WTC11 (cell line): ENCODE results near the gene GJB5. TPM values are rescaled to one million over a fixed set of nuclear protein-coding genes. Genes with fewer than 3 reads are reported as not detected.
"Not testable (repeated sequence)": the region's sequence is repeated elsewhere in the genome, so short reads cannot be mapped to it uniquely, and the experiment has no call there.

Experiments used
- ATAC-seq: fragments of 200-7000 bp; cut with Tn5 transposase; 2 replicates; pipeline ENCODE4 v1.10.0; 2021; ENCODE audit warnings: mild to moderate bottlenecking, moderate library complexity
- CTCF ChIA-PET: fragments of 300-600 bp; sonication (Branson Sonifier 250); formaldehyde crosslinking; loops from one replicate; lab custom pipeline; 2021; ENCODE audit warnings: antibody characterized with exemption; lab: Charles Lee
- POLR2A ChIA-PET: fragments of 350-600 bp; sonication (Branson Sonifier 250); formaldehyde crosslinking; loops from one replicate; lab custom pipeline; 2021; ENCODE audit warnings: antibody characterized with exemption; lab: Charles Lee
- DNase-seq: peaks from one replicate; pipeline ENCODE4 v3.0.0; 2021; ENCODE audit warnings: low spot score
- H3K27ac Mint-ChIP-seq: 2 replicates; pipeline ENCODE4 v1.8.0; 2021; ENCODE audit warnings: mixed read lengths
- H3K27me3 Mint-ChIP-seq: 2 replicates; pipeline ENCODE4 v1.8.0; 2021; ENCODE audit warnings: low read depth, mild to moderate bottlenecking, moderate library complexity, mixed read lengths
- H3K36me3 Mint-ChIP-seq: 2 replicates; pipeline ENCODE4 v1.8.0; 2021; ENCODE audit warnings: mixed read lengths
- H3K4me1 Mint-ChIP-seq: 2 replicates; pipeline ENCODE4 v1.8.0; 2022; ENCODE audit warnings: mixed read lengths
- H3K4me3 Mint-ChIP-seq: 2 replicates; pipeline ENCODE4 v1.8.0; 2021; ENCODE audit warnings: mild to moderate bottlenecking, moderate library complexity, mixed read lengths
- H3K9me3 Mint-ChIP-seq: 2 replicates; pipeline ENCODE4 v1.8.0; 2021; ENCODE audit warnings: mixed read lengths
- EMX1 ChIP-seq: fragments of 250-450 bp; sonication (Bioruptor Pico); IDR thresholded peaks from 2 replicates; pipeline ENCODE4 v1.8.0; 2021; ENCODE audit warnings: mild to moderate bottlenecking
- FOXJ3 ChIP-seq: sonication (generic); formaldehyde crosslinking; IDR thresholded peaks from 2 replicates; pipeline ENCODE4 v1.9.0; 2021; ENCODE audit warnings: missing genetic modification reagents, mild to moderate bottlenecking, borderline replicate concordance
- GRHL2 ChIP-seq: fragments of 250-450 bp; sonication (Bioruptor Pico); IDR thresholded peaks from 2 replicates; pipeline ENCODE4 v1.8.0; 2022; ENCODE audit warnings: mild to moderate bottlenecking, moderate library complexity; ENCODE audit not compliant: insufficient replicate concordance, severe bottlenecking
- IRF2 ChIP-seq: sonication (generic); formaldehyde crosslinking; IDR thresholded peaks from 2 replicates; pipeline ENCODE4 v1.8.0; 2022; ENCODE audit warnings: low read depth, missing genetic modification reagents, borderline replicate concordance
- NR1H2 ChIP-seq: sonication (generic); formaldehyde crosslinking; IDR thresholded peaks from 2 replicates; pipeline ENCODE4 v1.9.0; 2021; ENCODE audit warnings: mild to moderate bottlenecking, moderate library complexity, missing genetic modification reagents
- NR3C1 ChIP-seq: sonication (generic); formaldehyde crosslinking; conservative IDR thresholded peaks from 2 replicates; pipeline ENCODE4 v1.8.1; 2023; ENCODE audit warnings: low read depth, mild to moderate bottlenecking, missing genetic modification reagents
- TCF7 ChIP-seq: sonication (generic); formaldehyde crosslinking; IDR thresholded peaks from 2 replicates; pipeline ENCODE4 v1.8.0; 2022; ENCODE audit warnings: mild to moderate bottlenecking, low read depth, missing genetic modification reagents, moderate library complexity
- total RNA-seq: library from RNA; stranded (reverse); gene quantifications from 3 replicates; pipeline ENCODE4 v1.2.3, GENCODE V29; 2021
- TF ChIP-seq, protein P1 (sequence below): fragments of 250-450 bp; sonication (Bioruptor Pico); IDR thresholded peaks from 2 replicates; pipeline ENCODE4 v1.9.0; 2021; ENCODE audit warnings: mild to moderate bottlenecking
- TF ChIP-seq, protein P2 (sequence below): fragments of 250-450 bp; sonication (Bioruptor Pico); IDR thresholded peaks from 2 replicates; pipeline ENCODE4 v1.9.0; 2021; ENCODE audit warnings: mild to moderate bottlenecking
- TF ChIP-seq, protein P3 (sequence below): sonication (generic); formaldehyde crosslinking; IDR thresholded peaks from 2 replicates; pipeline ENCODE4 v1.8.1; 2022; ENCODE audit warnings: mild to moderate bottlenecking, moderate library complexity, missing genetic modification reagents
- TF ChIP-seq, protein P4 (sequence below): sonication (generic); formaldehyde crosslinking; IDR thresholded peaks from 2 replicates; pipeline ENCODE4 v1.8.1; 2023; ENCODE audit warnings: mild to moderate bottlenecking, missing genetic modification reagents, borderline replicate concordance

GJB5 gene
- total RNA-seq, 1 experiment from 2014 or later = 0.55 TPM

DNA sequence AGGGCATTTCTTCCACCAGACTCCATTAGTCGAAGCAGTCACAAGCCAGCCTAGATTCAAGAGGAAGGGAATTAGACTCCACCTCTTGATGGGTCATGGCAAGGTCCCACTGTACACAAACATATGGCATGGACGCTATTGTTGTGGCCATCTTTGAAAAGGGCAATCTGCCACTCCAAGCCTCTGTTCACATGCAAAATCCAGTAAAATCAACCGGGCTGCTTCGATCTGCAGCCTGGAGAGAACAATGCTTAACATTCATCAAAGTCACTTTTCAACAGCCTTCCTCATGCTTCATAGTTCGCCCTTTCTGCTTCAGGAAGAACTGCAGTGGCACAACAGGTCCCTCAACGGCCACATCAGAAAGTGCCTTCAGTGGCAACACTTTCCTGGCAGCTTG, 28.0 kb upstream of the GJB5 start:
- TF ChIP-seq, protein P1, sequence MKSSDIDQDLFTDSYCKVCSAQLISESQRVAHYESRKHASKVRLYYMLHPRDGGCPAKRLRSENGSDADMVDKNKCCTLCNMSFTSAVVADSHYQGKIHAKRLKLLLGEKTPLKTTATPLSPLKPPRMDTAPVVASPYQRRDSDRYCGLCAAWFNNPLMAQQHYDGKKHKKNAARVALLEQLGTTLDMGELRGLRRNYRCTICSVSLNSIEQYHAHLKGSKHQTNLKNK (CRISPR knock-in tag) = no peak
- TF ChIP-seq TCF7 (CRISPR knock-in tag) (no peak), GRHL2 (CRISPR knock-in tag) (no peak)
- no peaks in the 10 kb centered on the region for H3K4me1 Mint-ChIP-seq
- ATAC-seq = no peak
- H3K36me3 Mint-ChIP-seq = no peaks in the 10 kb centered on the region
- ChIA-PET CTCF (interaction anchor here (0.7 to 1.5 kb wide), 2 partner anchors 13 to 16 kb away, joined by 3 to 4 read pairs; no protein-coding TSS in a partner anchor), POLR2A (no interaction called here)
- no peak overlapping the region for H3K27ac Mint-ChIP-seq
- 0 out of 2 replicates have a peak, but pooled peaks cover 5% of the 10 kb centered on the region for H3K9me3 Mint-ChIP-seq
- no peak for DNase-seq
- no peak overlapping the region for H3K4me3 Mint-ChIP-seq
- peaks cover 19% of the 10 kb centered on the region for H3K27me3 Mint-ChIP-seq

DNA sequence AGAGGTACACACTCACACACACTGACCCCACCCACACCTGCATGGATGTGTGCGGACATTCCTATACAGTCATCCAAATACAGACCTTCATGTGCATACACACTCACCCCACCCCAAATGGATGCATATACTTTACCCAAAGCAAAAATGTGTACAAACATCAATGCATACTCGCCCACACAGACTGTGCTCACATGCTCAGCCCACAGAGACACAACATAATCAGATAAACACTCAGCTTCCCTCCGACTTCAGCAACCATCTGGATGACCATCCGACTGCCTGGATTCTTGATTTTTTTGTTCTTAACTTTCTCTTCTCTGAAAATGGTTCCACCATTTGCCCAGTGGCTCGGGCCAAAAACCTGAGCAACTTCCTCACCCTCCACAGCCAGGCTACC, 24.4 kb upstream of the GJB5 start:
- ATAC-seq (no peak), DNase-seq (no peak)
- Mint-ChIP-seq H3K9me3 (no peaks in the 10 kb centered on the region), H3K36me3 (no peaks in the 10 kb centered on the region), H3K27me3 (peaks cover 7% of the 10 kb centered on the region; the same call in 1 of the 2 replicates)
- TF ChIP-seq, protein P2, sequence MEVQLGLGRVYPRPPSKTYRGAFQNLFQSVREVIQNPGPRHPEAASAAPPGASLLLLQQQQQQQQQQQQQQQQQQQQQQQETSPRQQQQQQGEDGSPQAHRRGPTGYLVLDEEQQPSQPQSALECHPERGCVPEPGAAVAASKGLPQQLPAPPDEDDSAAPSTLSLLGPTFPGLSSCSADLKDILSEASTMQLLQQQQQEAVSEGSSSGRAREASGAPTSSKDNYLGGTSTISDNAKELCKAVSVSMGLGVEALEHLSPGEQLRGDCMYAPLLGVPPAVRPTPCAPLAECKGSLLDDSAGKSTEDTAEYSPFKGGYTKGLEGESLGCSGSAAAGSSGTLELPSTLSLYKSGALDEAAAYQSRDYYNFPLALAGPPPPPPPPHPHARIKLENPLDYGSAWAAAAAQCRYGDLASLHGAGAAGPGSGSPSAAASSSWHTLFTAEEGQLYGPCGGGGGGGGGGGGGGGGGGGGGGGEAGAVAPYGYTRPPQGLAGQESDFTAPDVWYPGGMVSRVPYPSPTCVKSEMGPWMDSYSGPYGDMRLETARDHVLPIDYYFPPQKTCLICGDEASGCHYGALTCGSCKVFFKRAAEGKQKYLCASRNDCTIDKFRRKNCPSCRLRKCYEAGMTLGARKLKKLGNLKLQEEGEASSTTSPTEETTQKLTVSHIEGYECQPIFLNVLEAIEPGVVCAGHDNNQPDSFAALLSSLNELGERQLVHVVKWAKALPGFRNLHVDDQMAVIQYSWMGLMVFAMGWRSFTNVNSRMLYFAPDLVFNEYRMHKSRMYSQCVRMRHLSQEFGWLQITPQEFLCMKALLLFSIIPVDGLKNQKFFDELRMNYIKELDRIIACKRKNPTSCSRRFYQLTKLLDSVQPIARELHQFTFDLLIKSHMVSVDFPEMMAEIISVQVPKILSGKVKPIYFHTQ = no peak
- TF ChIP-seq, protein P3, sequence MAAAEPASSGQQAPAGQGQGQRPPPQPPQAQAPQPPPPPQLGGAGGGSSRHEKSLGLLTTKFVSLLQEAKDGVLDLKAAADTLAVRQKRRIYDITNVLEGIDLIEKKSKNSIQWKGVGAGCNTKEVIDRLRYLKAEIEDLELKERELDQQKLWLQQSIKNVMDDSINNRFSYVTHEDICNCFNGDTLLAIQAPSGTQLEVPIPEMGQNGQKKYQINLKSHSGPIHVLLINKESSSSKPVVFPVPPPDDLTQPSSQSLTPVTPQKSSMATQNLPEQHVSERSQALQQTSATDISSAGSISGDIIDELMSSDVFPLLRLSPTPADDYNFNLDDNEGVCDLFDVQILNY = no peak
- TF ChIP-seq, protein P4, sequence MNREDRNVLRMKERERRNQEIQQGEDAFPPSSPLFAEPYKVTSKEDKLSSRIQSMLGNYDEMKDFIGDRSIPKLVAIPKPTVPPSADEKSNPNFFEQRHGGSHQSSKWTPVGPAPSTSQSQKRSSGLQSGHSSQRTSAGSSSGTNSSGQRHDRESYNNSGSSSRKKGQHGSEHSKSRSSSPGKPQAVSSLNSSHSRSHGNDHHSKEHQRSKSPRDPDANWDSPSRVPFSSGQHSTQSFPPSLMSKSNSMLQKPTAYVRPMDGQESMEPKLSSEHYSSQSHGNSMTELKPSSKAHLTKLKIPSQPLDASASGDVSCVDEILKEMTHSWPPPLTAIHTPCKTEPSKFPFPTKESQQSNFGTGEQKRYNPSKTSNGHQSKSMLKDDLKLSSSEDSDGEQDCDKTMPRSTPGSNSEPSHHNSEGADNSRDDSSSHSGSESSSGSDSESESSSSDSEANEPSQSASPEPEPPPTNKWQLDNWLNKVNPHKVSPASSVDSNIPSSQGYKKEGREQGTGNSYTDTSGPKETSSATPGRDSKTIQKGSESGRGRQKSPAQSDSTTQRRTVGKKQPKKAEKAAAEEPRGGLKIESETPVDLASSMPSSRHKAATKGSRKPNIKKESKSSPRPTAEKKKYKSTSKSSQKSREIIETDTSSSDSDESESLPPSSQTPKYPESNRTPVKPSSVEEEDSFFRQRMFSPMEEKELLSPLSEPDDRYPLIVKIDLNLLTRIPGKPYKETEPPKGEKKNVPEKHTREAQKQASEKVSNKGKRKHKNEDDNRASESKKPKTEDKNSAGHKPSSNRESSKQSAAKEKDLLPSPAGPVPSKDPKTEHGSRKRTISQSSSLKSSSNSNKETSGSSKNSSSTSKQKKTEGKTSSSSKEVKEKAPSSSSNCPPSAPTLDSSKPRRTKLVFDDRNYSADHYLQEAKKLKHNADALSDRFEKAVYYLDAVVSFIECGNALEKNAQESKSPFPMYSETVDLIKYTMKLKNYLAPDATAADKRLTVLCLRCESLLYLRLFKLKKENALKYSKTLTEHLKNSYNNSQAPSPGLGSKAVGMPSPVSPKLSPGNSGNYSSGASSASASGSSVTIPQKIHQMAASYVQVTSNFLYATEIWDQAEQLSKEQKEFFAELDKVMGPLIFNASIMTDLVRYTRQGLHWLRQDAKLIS = no peak
- no peak for TF ChIP-seq NR3C1
- no peak for TF ChIP-seq FOXJ3 (CRISPR knock-in tag)
- TF ChIP-seq, all 79 proteins: peak for 0
- H3K27ac Mint-ChIP-seq = no peak overlapping the region
- no peak overlapping the region for H3K4me3 Mint-ChIP-seq
- CTCF ChIA-PET = no interaction called here
- POLR2A ChIA-PET = no interaction called here
- H3K4me1 Mint-ChIP-seq = no peaks in the 10 kb centered on the region

DNA sequence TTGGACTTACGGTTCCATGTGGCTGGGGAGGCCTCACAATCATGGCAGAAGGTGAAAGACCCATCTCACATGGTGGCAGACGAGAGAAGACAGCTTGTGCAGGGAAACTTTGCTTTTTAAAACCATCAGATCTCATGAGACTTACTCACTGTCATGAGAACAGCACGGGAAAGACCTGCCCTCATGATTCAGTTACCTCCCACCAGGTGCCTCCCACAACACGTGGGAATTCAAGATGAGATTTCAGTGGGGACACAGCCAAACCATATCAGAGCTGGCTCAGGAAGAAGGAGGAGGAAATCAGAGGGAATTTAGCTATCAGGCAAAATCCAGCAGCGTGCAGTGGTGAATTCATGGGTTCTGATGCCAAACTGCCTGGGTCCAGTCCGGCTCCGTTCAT, 22.0 kb upstream of the GJB5 start:
- H3K4me1 Mint-ChIP-seq, POLR2A ChIA-PET: not testable (repeated sequence)
- CTCF ChIA-PET = interaction anchor here (1.3 kb wide), 1 partner anchor 10 kb away, joined by 6 read pairs; no protein-coding TSS in a partner anchor

DNA sequence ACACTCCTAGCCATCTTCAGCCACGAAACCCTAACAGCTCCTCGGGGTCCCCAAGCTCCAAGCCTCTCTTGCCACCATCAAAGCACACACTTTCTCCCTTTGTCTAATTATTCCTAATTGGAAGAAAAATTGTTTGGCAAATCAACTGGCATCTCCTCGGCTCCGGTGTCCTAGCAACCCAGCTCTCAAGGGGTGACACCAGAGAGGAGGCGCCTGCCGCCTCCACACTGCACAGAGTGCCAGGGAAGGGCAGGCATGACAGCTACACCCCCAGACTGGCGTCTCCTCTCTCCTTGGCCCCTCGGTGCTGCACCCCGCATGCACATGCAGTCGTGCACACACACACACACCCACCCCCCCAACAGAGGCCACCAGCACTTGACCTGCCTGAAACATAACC, 18.2 kb upstream of the GJB5 start:
- ATAC-seq (no peak), DNase-seq (no peak)
- POLR2A ChIA-PET = no interaction called here
- Mint-ChIP-seq H3K36me3 (no peaks in the 10 kb centered on the region), H3K27me3 (no peaks in the 10 kb centered on the region), H3K4me1 (peaks cover 9% of the 10 kb centered on the region), H3K9me3 (no peaks in the 10 kb centered on the region), H3K27ac (no peak overlapping the region), H3K4me3 (no peak overlapping the region)
- CTCF ChIA-PET = no interaction called here
- TF ChIP-seq NR1H2 (CRISPR knock-in tag) = no peak
- TF ChIP-seq IRF2 (CRISPR knock-in tag) = no peak
- TF ChIP-seq EMX1 (CRISPR knock-in tag) = no peak

More for the DNA sequence above, 22.0 kb upstream of the GJB5 start:
- H3K27me3 Mint-ChIP-seq, ATAC-seq, H3K36me3 Mint-ChIP-seq, H3K4me3 Mint-ChIP-seq, H3K9me3 Mint-ChIP-seq, H3K27ac Mint-ChIP-seq, DNase-seq: not testable (repeated sequence)

DNA sequence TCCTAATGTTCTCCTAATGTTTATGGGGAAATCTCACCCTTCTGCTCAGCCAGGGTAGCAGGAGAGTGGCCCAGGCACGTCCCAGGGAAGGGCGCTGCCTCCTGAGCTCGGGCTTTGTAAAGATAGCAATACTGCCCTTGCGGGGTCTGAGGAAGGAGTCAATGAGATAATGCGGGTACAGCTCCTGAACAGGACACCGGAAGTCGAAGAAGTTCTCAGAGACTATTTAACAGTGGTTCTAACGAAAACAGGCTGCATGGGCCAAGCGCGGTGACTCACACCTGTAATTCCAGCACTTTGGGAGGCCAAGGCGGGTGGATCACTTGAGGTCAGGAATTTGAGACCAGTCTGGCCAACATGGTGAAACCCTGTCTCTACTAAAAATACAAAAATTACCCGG, 17.6 kb upstream of the GJB5 start:
- H3K4me1 Mint-ChIP-seq, H3K27ac Mint-ChIP-seq, H3K4me3 Mint-ChIP-seq, H3K36me3 Mint-ChIP-seq, ATAC-seq, DNase-seq, H3K9me3 Mint-ChIP-seq, POLR2A ChIA-PET, H3K27me3 Mint-ChIP-seq: not testable (repeated sequence)
- CTCF ChIA-PET = interaction anchor here (0.6 kb wide), 1 partner anchor 9 kb away, joined by 3 read pairs; no protein-coding TSS in a partner anchor
